Activated naive CD4-positive, alpha-beta T cell treated with anti-CD3 and anti-CD28 coated beads for 36 hours (primary cell): ENCODE measurements around the gene ZNF219. TPM values are rescaled to one million over a fixed set of nuclear protein-coding genes. Genes with fewer than 3 reads are reported as not detected.

Experiments
- CTCF ChIA-PET: fragments of 350-600 bp; sonication (Branson Sonifier 250); formaldehyde crosslinking; loops from one replicate; lab custom pipeline; 2021; ENCODE audit warnings: antibody characterized with exemption; lab: Charles Lee
- DNase-seq: peaks from one replicate; pipeline ENCODE4 v3.0.0-alpha.2; 2020
- H3K27ac Mint-ChIP-seq: one replicate; pipeline ENCODE4 v1.8.0; 2021; ENCODE audit warnings: mild to moderate bottlenecking, mixed read lengths
- H3K27me3 Mint-ChIP-seq: one replicate; pipeline ENCODE4 v1.8.0; 2021; ENCODE audit warnings: low read depth, mixed read lengths
- H3K36me3 Mint-ChIP-seq: one replicate; pipeline ENCODE4 v1.8.0; 2021; ENCODE audit warnings: low read depth, mixed read lengths
- H3K4me1 Mint-ChIP-seq: one replicate; pipeline ENCODE4 v1.8.0; 2021; ENCODE audit warnings: low read depth, mixed read lengths
- H3K4me3 Mint-ChIP-seq: one replicate; pipeline ENCODE4 v1.8.0; 2021; ENCODE audit warnings: mild to moderate bottlenecking, moderate library complexity, mixed read lengths
- H3K9me3 Mint-ChIP-seq: one replicate; pipeline ENCODE4 v1.8.0; 2021; ENCODE audit warnings: mixed read lengths
- intact Hi-C: fragments of 100-400 bp; cut with micrococcal nuclease; formaldehyde crosslinking; loops from one replicate; pipeline ENCODE4 v1.15.1; 2023
- total RNA-seq, 2 experiments: library from RNA; stranded (reverse); gene quantifications; one replicate each; pipeline ENCODE4 v1.2.3, GENCODE V29; 2021

The ZNF219 gene
- total RNA-seq, 2 experiments from 2014 or later: 8.3 to 9.2 TPM

- CTCF ChIA-PET: interaction anchor here (1.0 to 3.1 kb wide), 4 partner anchors 12 to 45 kb away, joined by 3 to 9 read pairs (median 4); no protein-coding TSS in a partner anchor
- intact Hi-C loops: loop anchor here (10.0 kb wide), 1 partner anchor 495 kb away; no protein-coding TSS in a partner anchor
- DNase-seq: no peak
- H3K36me3 Mint-ChIP-seq: no peaks in the 10 kb centered on the region
- H3K9me3 Mint-ChIP-seq: no peaks in the 10 kb centered on the region
- no peak overlapping the region for H3K4me3 Mint-ChIP-seq
- no peaks in the 10 kb centered on the region for H3K4me1 Mint-ChIP-seq
- H3K27me3 Mint-ChIP-seq: peaks cover 13% of the 10 kb centered on the region
- H3K27ac Mint-ChIP-seq: no peak overlapping the region
Measured at GRCh38 chr14:21059842-21060613, 38.4 kb downstream of the ZNF219 start.

- intact Hi-C loops: no loop called here
- H3K36me3 Mint-ChIP-seq: no peaks in the 10 kb centered on the region
- CTCF ChIA-PET: interaction anchor here (0.7 to 1.8 kb wide), 3 partner anchors 29 to 58 kb away, joined by 3 to 5 read pairs (median 3); no protein-coding TSS in a partner anchor
Measured at GRCh38 chr14:21058903-21059302, 39.6 kb downstream of the ZNF219 start.

DNA sequence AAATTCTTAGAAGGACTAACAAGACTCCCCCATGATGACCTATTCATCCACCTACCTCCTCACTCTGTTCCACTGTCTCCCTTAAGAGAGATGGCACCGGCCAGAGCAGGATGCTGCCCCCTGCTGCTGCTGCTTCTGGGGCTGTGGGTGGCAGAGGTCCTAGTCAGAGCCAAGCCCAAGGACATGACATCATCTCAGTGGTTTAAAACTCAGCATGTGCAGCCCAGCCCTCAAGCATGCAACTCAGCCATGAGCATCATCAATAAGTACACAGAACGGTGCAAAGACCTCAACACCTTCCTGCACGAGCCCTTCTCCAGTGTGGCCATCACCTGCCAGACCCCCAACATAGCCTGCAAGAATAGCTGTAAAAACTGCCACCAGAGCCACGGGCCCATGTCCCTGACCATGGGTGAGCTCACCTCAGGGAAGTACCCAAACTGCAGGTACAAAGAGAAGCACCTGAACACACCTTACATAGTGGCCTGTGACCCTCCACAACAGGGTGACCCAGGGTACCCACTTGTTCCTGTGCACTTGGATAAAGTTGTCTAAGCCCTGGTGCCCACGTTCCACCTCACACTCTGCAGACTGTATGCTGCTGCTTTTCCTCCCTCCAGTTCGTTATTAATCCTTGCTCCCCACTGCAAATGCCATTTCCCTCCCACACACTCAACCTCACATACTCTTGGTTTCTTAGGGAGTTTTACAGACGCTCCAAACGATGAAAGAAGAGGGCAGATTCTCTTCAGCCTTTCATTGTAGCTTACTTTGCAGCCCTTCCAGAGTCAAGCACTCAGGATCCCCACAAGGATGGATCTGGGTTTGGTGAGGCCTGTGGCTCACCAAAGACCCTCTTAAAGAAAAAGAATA is 40.4 kb downstream of the ZNF219 start, which contains the start of gene RNASE8:
TSS of gene RNASE8 (plus strand) at position 20 of the 873 bp plus-strand sequence. CDS start at position 91, 71 bp downstream.
- DNase-seq: no peak
- CTCF ChIA-PET: interaction anchor here (1.2 to 1.8 kb wide), 2 partner anchors 43 to 271 kb away, joined by 3 to 5 read pairs; no protein-coding TSS in a partner anchor
- intact Hi-C loops: no loop called here
- Mint-ChIP-seq H3K36me3 (no peaks in the 10 kb centered on the region), H3K4me1 (no peaks in the 10 kb centered on the region), H3K9me3 (no peaks in the 10 kb centered on the region), H3K27ac (no peak within 1 kb of the TSS), H3K27me3 (peaks cover 9% of the 10 kb centered on the region), H3K4me3 (no peak within 1 kb of the TSS)

More at GRCh38 chr14:21058903-21059302, 39.6 kb downstream of the ZNF219 start:
- H3K27me3 Mint-ChIP-seq: peaks cover 9% of the 10 kb centered on the region
- H3K27ac Mint-ChIP-seq: no peak overlapping the region
- H3K4me1 Mint-ChIP-seq: no peaks in the 10 kb centered on the region
- H3K4me3 Mint-ChIP-seq: no peak overlapping the region
- no peaks in the 10 kb centered on the region for H3K9me3 Mint-ChIP-seq
- DNase-seq: no peak

- no peak for DNase-seq
- intact Hi-C loops: no loop called here
- H3K36me3 Mint-ChIP-seq: no peaks in the 10 kb centered on the region
Measured at GRCh38 chr14:21056520-21057163, 41.8 kb downstream of the ZNF219 start.

DNA sequence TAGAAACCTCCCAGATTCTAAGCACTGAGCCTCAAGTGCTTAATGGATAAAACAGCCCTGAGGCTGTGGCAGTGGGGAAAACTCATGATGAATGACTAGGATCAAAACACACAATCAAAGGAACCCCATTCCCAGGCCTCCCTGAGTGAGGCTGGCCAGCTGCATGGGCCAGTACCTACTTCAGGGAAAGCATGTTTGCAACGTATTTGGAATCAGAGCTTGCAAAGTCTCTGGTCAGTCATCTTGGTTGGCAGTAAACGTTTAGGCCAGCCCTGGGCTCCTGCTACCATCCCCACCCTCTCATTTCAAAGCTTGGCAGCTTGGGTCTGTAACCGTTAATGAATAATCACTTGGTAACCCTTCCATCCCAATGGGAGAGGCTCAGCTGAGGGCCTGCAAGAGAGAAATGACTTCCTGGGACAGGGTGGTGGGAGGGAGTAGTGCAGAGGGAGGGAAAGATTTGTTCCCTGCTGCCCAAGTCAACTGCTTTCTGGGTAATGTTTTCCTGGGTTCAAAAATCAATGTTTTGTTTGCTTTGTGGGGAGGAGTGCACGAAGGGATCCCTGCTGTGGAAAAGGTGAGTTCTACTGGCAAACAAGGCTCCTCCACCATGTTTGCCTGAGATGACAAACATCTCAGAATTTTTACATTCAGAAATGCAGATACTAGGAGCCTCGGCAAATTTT is 42.9 kb downstream of the ZNF219 start:
- DNase-seq: no peak
- H3K36me3 Mint-ChIP-seq: no peaks in the 10 kb centered on the region
- peaks cover 3% of the 10 kb centered on the region for H3K27me3 Mint-ChIP-seq
- no peak overlapping the region for H3K4me3 Mint-ChIP-seq
- CTCF ChIA-PET: interaction anchor here (1.2 to 1.7 kb wide), 2 partner anchors 11 to 41 kb away, joined by 3 to 10 read pairs; no protein-coding TSS in a partner anchor
- H3K27ac Mint-ChIP-seq: no peak overlapping the region
- H3K9me3 Mint-ChIP-seq: no peaks in the 10 kb centered on the region
- intact Hi-C loops: no loop called here
- H3K4me1 Mint-ChIP-seq: no peaks in the 10 kb centered on the region

More at GRCh38 chr14:21056520-21057163, 41.8 kb downstream of the ZNF219 start:
- Mint-ChIP-seq H3K27me3 (peaks cover 4% of the 10 kb centered on the region), H3K27ac (no peak overlapping the region), H3K4me3 (no peak overlapping the region), H3K4me1 (no peaks in the 10 kb centered on the region), H3K9me3 (no peaks in the 10 kb centered on the region)
- CTCF ChIA-PET: interaction anchor here (0.7 to 1.7 kb wide), 4 partner anchors 12 to 273 kb away, joined by 3 to 10 read pairs (median 3); no protein-coding TSS in a partner anchor

- no peak overlapping the region for H3K27ac Mint-ChIP-seq
- CTCF ChIA-PET: no interaction called here
- no peaks in the 10 kb centered on the region for H3K9me3 Mint-ChIP-seq
- intact Hi-C loops: no loop called here
- no peaks in the 10 kb centered on the region for H3K27me3 Mint-ChIP-seq
- H3K36me3 Mint-ChIP-seq: no peaks in the 10 kb centered on the region
- no peaks in the 10 kb centered on the region for H3K4me1 Mint-ChIP-seq
- DNase-seq: no peak
- H3K4me3 Mint-ChIP-seq: no peak overlapping the region
Measured at GRCh38 chr14:21054768-21055145, 43.7 kb downstream of the ZNF219 start.

DNA sequence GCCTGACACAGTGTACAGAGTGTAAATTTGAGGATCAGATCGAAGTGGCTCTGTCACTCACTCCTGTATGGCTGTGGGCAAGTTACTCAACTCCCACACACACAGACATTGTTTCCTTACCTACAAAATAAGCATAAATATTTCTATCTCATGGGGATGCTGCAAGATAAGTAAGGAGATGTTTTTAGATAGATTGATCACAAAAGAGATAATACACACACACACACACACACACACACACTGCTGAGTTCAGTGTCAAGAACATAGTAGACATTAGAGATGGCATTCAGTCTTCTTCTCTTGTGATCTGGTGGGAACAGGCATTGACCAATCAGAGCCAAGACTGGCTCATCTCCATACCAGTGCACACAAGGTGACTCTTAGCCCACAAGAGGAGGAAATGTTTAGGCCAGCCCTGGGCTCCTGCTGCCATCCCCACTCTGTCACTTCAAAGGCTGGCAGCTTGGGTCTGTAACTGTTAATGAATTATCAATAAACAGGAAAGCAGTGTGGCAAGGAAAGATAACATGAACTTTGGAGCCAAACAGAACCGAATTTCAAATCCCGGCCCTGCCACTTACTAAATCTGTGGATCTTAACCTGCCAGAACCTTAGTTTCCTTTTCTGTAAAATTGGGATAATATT is 44.2 kb downstream of the ZNF219 start:
- no peaks in the 10 kb centered on the region for H3K36me3 Mint-ChIP-seq
- no peak overlapping the region for H3K4me3 Mint-ChIP-seq
- no peak for DNase-seq
- no peaks in the 10 kb centered on the region for H3K4me1 Mint-ChIP-seq
- CTCF ChIA-PET: interaction anchor here (0.7 to 1.0 kb wide), 2 partner anchors 39 to 50 kb away, joined by 3 to 5 read pairs; no protein-coding TSS in a partner anchor
- H3K27ac Mint-ChIP-seq: no peak overlapping the region
- no peaks in the 10 kb centered on the region for H3K27me3 Mint-ChIP-seq
- H3K9me3 Mint-ChIP-seq: no peaks in the 10 kb centered on the region
- intact Hi-C loops: no loop called here

DNA sequence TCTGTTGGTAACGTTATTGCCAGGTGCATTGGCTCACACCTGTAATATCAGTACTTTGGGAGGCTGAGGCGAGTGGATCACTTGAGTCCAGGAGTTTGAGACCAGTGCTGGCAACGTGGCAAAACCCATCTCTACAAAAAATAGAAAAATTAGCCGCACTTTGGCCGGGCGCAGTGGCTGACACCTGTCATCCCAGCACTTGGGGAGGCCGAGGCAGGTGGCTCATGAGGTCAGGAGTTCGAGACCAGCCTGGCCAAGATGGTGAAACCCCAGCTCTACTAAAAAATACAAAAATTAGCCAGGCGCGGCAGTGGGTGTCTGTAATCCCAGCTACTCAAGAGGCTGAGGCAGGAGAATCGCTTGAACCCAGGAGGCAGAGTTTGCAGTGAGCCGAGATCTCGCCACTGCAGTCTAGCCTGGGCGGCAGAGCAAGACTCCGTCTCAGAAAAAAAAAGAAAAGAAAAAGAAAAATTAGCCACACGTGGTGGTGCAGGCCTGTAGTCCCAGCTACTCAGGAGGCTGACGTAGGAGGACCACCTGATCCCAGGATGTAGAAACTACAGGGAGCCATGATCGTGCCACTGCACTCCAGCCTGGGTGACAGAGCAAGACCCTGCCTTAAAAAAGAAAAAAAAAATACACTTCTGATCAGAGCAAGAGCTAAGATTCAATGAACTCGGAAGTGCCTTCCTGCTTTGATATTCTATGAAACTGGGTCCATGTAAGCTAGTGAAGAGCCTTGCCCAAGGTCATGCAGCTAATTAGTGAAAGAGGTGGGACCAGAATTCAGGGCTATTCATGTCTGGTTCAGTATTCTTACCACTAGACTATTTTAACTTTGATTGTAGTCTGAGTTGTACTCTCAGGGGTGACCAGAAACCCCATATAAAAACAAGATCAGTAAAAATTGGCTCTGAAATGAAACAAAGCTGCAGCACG is 45.0 kb downstream of the ZNF219 start:
- Mint-ChIP-seq H3K4me1 (no peaks in the 10 kb centered on the region), H3K9me3 (no peaks in the 10 kb centered on the region), H3K36me3 (no peaks in the 10 kb centered on the region), H3K27ac (no peak overlapping the region), H3K27me3 (no peaks in the 10 kb centered on the region), H3K4me3 (no peak overlapping the region)
- DNase-seq: no peak
- intact Hi-C loops: no loop called here
- CTCF ChIA-PET: interaction anchor here (0.7 to 1.0 kb wide), 2 partner anchors 38 to 51 kb away, joined by 3 to 5 read pairs; no protein-coding TSS in a partner anchor

GRCh38 chr14:21050597-21050996 is 47.9 kb downstream of the ZNF219 start:
- intact Hi-C loops: no loop called here
- no peaks in the 10 kb centered on the region for H3K27me3 Mint-ChIP-seq
- no peak for DNase-seq
- no peaks in the 10 kb centered on the region for H3K36me3 Mint-ChIP-seq
- no peak overlapping the region for H3K27ac Mint-ChIP-seq
- no peaks in the 10 kb centered on the region for H3K4me1 Mint-ChIP-seq
- no peaks in the 10 kb centered on the region for H3K9me3 Mint-ChIP-seq
- CTCF ChIA-PET: interaction anchor here (1.3 kb wide), 2 partner anchors 45 to 54 kb away, joined by 3 read pairs; no protein-coding TSS in a partner anchor
- no peak overlapping the region for H3K4me3 Mint-ChIP-seq

GRCh38 chr14:21049271-21049673 is 49.2 kb downstream of the ZNF219 start:
- Mint-ChIP-seq H3K27ac (no peak overlapping the region), H3K36me3 (no peaks in the 10 kb centered on the region), H3K9me3 (no peaks in the 10 kb centered on the region), H3K4me1 (peaks cover 6% of the 10 kb centered on the region), H3K27me3 (no peaks in the 10 kb centered on the region), H3K4me3 (no peak overlapping the region)
- CTCF ChIA-PET: interaction anchor here (1.3 to 2.6 kb wide), 3 partner anchors 22 to 55 kb away, joined by 3 to 16 read pairs (median 4); no protein-coding TSS in a partner anchor
- DNase-seq: no peak
- intact Hi-C loops: no loop called here
